Natural killer cell treated with Interleukin-12 subunit alpha and Interleukin-12 subunit beta and Interleukin-15 and Interleukin-18, amount 100 ng/mL, for 72 hours (primary cell): Measurements from ENCODE around the gene MAGEC1. TPM values are rescaled to one million over a fixed set of nuclear protein-coding genes. Genes with fewer than 3 reads are reported as not detected.

Experiments used
- ATAC-seq, 2 donors: fragments of 150-1000 bp; cut with Tn5 transposase in 1 of 2; sonication (Bioruptor Pico), chemical (Tn5 transposase) in 1 of 2; 2 replicates each; pipeline ENCODE4 v1.10.0; 2021
- DNase-seq: peaks from one replicate; pipeline ENCODE4 v3.0.0; 2022; ENCODE audit warnings: low spot score
- H3K27ac Mint-ChIP-seq, 2 donors: 1 replicate in 1 of 2; 2 replicates in 1 of 2; pipeline ENCODE4 v1.8.0; 2022; ENCODE audit warnings: mixed read lengths in 2 of 2, mild to moderate bottlenecking in 1 of 2, moderate library complexity in 1 of 2
- H3K27me3 Mint-ChIP-seq, 2 donors: 1 replicate in 1 of 2; 2 replicates in 1 of 2; pipeline ENCODE4 v1.8.0; 2022; ENCODE audit warnings: mixed read lengths in 2 of 2
- H3K36me3 Mint-ChIP-seq: one replicate; pipeline ENCODE4 v1.8.0; 2022; ENCODE audit warnings: mixed read lengths
- H3K4me1 Mint-ChIP-seq, 2 donors: 1 replicate in 1 of 2; 2 replicates in 1 of 2; pipeline ENCODE4 v1.8.0; 2022; ENCODE audit warnings: low read depth in 2 of 2, mixed read lengths in 2 of 2, mild to moderate bottlenecking in 1 of 2
- H3K4me3 Mint-ChIP-seq: one replicate; pipeline ENCODE4 v1.8.0; 2022; ENCODE audit warnings: mixed read lengths
- H3K9me3 Mint-ChIP-seq: 2 replicates; pipeline ENCODE4 v1.8.0; 2022; ENCODE audit warnings: mixed read lengths
- total RNA-seq, 2 donors: library from RNA; stranded (reverse); gene quantifications; one replicate each; pipeline ENCODE4 v1.2.3, GENCODE V29; 2022

The MAGEC1 gene
- total RNA-seq, 2 donors from 2014 or later, result not detected

GRCh38 chrX:141941234-141941633, 37.5 kb downstream of the MAGEC1 start:
- Mint-ChIP-seq H3K9me3 (no peaks in the 10 kb centered on the region), H3K27me3 (no peaks in the 10 kb centered on the region), H3K27ac (no peak overlapping the region), H3K36me3 (no peaks in the 10 kb centered on the region), H3K4me1 (no peaks in the 10 kb centered on the region), H3K4me3 (no peak overlapping the region)
- no peak for ATAC-seq
- no peak for DNase-seq

- ATAC-seq (no peak), DNase-seq (no peak)
- H3K9me3 Mint-ChIP-seq, result no peaks in the 10 kb centered on the region
- H3K27me3 Mint-ChIP-seq, result no peaks in the 10 kb centered on the region
- H3K4me1 Mint-ChIP-seq, result no peaks in the 10 kb centered on the region
- H3K36me3 Mint-ChIP-seq, result no peaks in the 10 kb centered on the region
- no peak overlapping the region for H3K4me3 Mint-ChIP-seq
- no peak overlapping the region for H3K27ac Mint-ChIP-seq
Observed at GRCh38 chrX:141945426-141945825, 41.7 kb downstream of the MAGEC1 start.

GRCh38 chrX:141947350-141947749, 43.7 kb downstream of the MAGEC1 start:
- DNase-seq (no peak), ATAC-seq (no peak)
- Mint-ChIP-seq H3K36me3 (no peaks in the 10 kb centered on the region), H3K27me3 (no peaks in the 10 kb centered on the region), H3K9me3 (no peaks in the 10 kb centered on the region), H3K27ac (no peak overlapping the region), H3K4me3 (no peak overlapping the region), H3K4me1 (no peaks in the 10 kb centered on the region)

GRCh38 chrX:141952603-141953002, 48.9 kb downstream of the MAGEC1 start:
- Mint-ChIP-seq H3K36me3 (no peaks in the 10 kb centered on the region), H3K9me3 (peaks cover 3% of the 10 kb centered on the region), H3K4me3 (no peak overlapping the region), H3K27ac (no peak overlapping the region), H3K27me3 (no peaks in the 10 kb centered on the region), H3K4me1 (no peaks in the 10 kb centered on the region)
- ATAC-seq, result peak in 1 of 2 donors; percentile 50
- no peak for DNase-seq

GRCh38 chrX:141958675-141959074, 55.0 kb downstream of the MAGEC1 start:
- no peak for ATAC-seq
- no peaks in the 10 kb centered on the region for H3K9me3 Mint-ChIP-seq
- H3K27me3 Mint-ChIP-seq, result no peaks in the 10 kb centered on the region
- H3K4me1 Mint-ChIP-seq, result no peaks in the 10 kb centered on the region
- H3K27ac Mint-ChIP-seq, result no peak overlapping the region
- H3K4me3 Mint-ChIP-seq, result no peak overlapping the region
- no peaks in the 10 kb centered on the region for H3K36me3 Mint-ChIP-seq
- no peak for DNase-seq

Other genes starting within 250 kb of the MAGEC1 start
- gene SPANXD, start 205.2 kb upstream of the MAGEC1 start, total RNA-seq, result not detected
- not detected for gene MAGEC3, start 65.6 kb upstream of the MAGEC1 start, total RNA-seq